Activated T-helper 1 cell treated with anti-CD3 and anti-CD28 coated beads, Interleukin-12 subunit alpha, Interleukin-12 subunit beta, Interleukin-2, Interleukin-4 antibody, amounts not matched to agents 30 ng/mL and 10 ng/mL and 1 ng/mL, durations not matched to agents 14 hours and 24 hours and 36 hours (primary cell): ENCODE measurements around the gene TECPR2. TPM values are rescaled to one million over a fixed set of nuclear protein-coding genes. Genes with fewer than 3 reads are reported as not detected.

Experiments
- DNase-seq: peaks from one replicate; pipeline ENCODE4 v3.0.0; 2021; ENCODE audit warnings: low spot score
- H3K27ac Mint-ChIP-seq: one replicate; pipeline ENCODE4 v1.8.0; 2021; ENCODE audit warnings: mild to moderate bottlenecking, mixed read lengths
- H3K27me3 Mint-ChIP-seq: one replicate; pipeline ENCODE4 v1.8.0; 2022; ENCODE audit warnings: mild to moderate bottlenecking, moderate library complexity, mixed read lengths; ENCODE audit not compliant: insufficient read depth
- H3K36me3 Mint-ChIP-seq: one replicate; pipeline ENCODE4 v1.8.0; 2021; ENCODE audit warnings: low read depth, mixed read lengths
- H3K4me1 Mint-ChIP-seq: one replicate; pipeline ENCODE4 v1.8.0; 2021; ENCODE audit warnings: low read depth, mixed read lengths
- H3K4me3 Mint-ChIP-seq: one replicate; pipeline ENCODE4 v1.8.0; 2021; ENCODE audit warnings: mild to moderate bottlenecking, moderate library complexity, mixed read lengths
- H3K9me3 Mint-ChIP-seq: one replicate; pipeline ENCODE4 v1.8.0; 2021; ENCODE audit warnings: mixed read lengths
- intact Hi-C: fragments of 100-400 bp; cut with micrococcal nuclease; formaldehyde crosslinking; loops from one replicate; pipeline ENCODE4 v1.15.1; 2024
- total RNA-seq: library from RNA; stranded (reverse); gene quantifications from 2 replicates; pipeline ENCODE4 v1.2.3, GENCODE V29; 2022

TECPR2 gene
- total RNA-seq, 1 donor from 2014 or later, result 10.1 TPM

- no peaks in the 10 kb centered on the region for H3K9me3 Mint-ChIP-seq
- intact Hi-C loops, result no loop called here
- H3K4me1 Mint-ChIP-seq, result peaks cover 8% of the 10 kb centered on the region
- no peaks in the 10 kb centered on the region for H3K27me3 Mint-ChIP-seq
- no peak overlapping the region for H3K27ac Mint-ChIP-seq
- DNase-seq, result no peak
- peaks cover 3% of the 10 kb centered on the region for H3K36me3 Mint-ChIP-seq
- no peak overlapping the region for H3K4me3 Mint-ChIP-seq
Measured at GRCh38 chr14:102495491-102496330, 133.0 kb downstream of the TECPR2 start.

DNA sequence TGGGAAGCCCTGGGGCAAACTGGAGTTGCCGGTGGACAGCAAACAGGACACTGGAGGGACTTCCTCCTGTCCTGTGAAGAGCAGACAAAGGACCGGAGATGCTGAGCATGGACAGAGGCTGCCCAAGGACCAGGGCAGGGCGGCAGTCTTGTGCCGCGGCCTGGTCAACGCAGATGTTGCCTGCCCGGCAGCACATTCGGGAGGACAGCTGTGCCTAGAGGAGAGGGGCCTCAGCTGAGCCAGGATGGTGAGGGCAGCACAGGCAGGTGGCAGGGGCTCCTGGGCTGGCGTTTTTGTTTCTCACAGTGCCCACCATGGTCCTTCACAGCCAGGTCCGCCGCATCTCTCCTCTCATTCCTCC, 133.6 kb downstream of the TECPR2 start:
- H3K9me3 Mint-ChIP-seq, result no peaks in the 10 kb centered on the region
- H3K4me3 Mint-ChIP-seq, result no peak overlapping the region
- H3K27ac Mint-ChIP-seq, result no peak overlapping the region

GRCh38 chr14:102496958-102497744, 134.4 kb downstream of the TECPR2 start:
- Mint-ChIP-seq H3K27me3 (no peaks in the 10 kb centered on the region), H3K36me3 (peaks cover 3% of the 10 kb centered on the region), H3K27ac (no peak overlapping the region), H3K4me3 (no peak overlapping the region), H3K4me1 (peaks cover 12% of the 10 kb centered on the region), H3K9me3 (no peaks in the 10 kb centered on the region)
- no peak for DNase-seq
- intact Hi-C loops, result no loop called here

More for the DNA sequence above, 133.6 kb downstream of the TECPR2 start:
- Mint-ChIP-seq H3K36me3 (peaks cover 3% of the 10 kb centered on the region), H3K4me1 (peaks cover 12% of the 10 kb centered on the region), H3K27me3 (no peaks in the 10 kb centered on the region)
- intact Hi-C loops, result no loop called here
- no peak for DNase-seq

GRCh38 chr14:102497998-102498677, 135.4 kb downstream of the TECPR2 start:
- peaks cover 12% of the 10 kb centered on the region for H3K4me1 Mint-ChIP-seq
- no peak for DNase-seq
- intact Hi-C loops, result no loop called here
- no peaks in the 10 kb centered on the region for H3K27me3 Mint-ChIP-seq
- no peak overlapping the region for H3K4me3 Mint-ChIP-seq
- peaks cover 3% of the 10 kb centered on the region for H3K36me3 Mint-ChIP-seq
- H3K9me3 Mint-ChIP-seq, result no peaks in the 10 kb centered on the region
- H3K27ac Mint-ChIP-seq, result no peak overlapping the region

DNA sequence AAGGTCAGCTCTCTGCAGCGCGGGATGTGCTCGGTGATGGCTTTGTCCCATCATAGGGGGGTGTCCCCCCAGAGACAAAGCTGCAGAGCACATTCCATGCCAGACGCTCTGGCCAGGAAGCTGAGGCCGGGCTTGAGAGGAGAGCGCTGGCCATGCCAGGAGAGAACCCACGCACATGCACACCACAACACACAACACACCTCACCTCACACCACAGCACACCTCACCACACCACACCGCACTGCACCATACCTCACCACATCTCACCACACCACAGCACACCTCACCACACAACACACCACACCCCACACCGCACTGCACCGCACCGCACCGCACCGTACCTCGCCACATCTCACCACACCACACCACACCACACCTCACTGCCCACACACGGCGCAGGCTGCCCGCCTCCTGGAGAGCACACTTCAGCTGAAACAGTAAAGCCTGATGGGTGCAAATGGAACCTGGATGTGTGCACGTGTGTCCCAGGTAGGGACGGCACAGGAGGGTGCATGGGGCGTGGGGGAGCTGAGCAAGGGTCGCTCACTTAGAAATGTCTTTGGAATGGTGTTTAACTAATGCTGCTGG, 136.0 kb downstream of the TECPR2 start:
- peaks cover 3% of the 10 kb centered on the region for H3K36me3 Mint-ChIP-seq
- intact Hi-C loops, result no loop called here
- H3K4me3 Mint-ChIP-seq, result no peak overlapping the region
- peaks cover 12% of the 10 kb centered on the region for H3K4me1 Mint-ChIP-seq
- no peak overlapping the region for H3K27ac Mint-ChIP-seq
- no peaks in the 10 kb centered on the region for H3K9me3 Mint-ChIP-seq
- no peaks in the 10 kb centered on the region for H3K27me3 Mint-ChIP-seq
- no peak for DNase-seq

DNA sequence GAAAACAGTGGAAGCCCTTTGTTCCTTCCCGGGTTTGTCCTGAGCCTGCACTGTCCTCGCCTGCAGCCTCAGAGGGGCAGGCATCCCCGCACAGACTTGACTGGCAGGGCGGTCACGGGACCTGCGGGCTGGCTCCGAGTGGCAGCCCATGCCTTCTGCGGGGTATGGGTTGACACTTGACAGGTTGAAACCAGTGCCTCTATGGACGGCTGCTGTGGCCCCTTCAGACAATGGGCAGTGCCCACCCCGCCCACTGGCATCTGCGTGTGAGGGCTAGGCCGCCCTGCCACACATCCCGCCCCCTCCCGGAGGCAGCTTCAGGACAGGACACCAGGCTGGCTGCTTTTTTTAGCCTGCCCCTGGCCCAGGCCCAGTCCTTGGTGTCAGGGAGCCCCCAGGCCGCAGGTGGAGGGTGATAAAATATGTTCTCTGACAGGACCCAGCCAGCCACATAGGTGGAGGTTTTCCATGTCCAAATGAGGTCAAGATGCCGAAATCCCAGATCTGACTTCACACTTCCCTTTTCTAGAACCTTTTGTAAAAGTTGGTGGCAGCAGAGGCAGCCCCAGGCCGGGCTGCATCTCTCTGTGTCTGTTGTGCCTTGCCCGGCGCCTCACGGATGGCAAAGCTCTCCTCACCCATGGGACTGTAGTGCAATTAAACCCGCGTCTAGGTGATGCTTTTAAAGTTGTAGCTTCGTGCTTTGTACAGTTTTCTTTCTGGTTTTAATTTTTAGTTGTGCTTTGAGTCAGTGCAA, 136.8 kb downstream of the TECPR2 start:
- H3K4me1 Mint-ChIP-seq, result peaks cover 12% of the 10 kb centered on the region
- H3K4me3 Mint-ChIP-seq, result no peak overlapping the region
- H3K9me3 Mint-ChIP-seq, result no peaks in the 10 kb centered on the region
- H3K36me3 Mint-ChIP-seq, result peaks cover 3% of the 10 kb centered on the region
- no peak for DNase-seq
- no peaks in the 10 kb centered on the region for H3K27me3 Mint-ChIP-seq
- H3K27ac Mint-ChIP-seq, result no peak overlapping the region
- intact Hi-C loops, result no loop called here

DNA sequence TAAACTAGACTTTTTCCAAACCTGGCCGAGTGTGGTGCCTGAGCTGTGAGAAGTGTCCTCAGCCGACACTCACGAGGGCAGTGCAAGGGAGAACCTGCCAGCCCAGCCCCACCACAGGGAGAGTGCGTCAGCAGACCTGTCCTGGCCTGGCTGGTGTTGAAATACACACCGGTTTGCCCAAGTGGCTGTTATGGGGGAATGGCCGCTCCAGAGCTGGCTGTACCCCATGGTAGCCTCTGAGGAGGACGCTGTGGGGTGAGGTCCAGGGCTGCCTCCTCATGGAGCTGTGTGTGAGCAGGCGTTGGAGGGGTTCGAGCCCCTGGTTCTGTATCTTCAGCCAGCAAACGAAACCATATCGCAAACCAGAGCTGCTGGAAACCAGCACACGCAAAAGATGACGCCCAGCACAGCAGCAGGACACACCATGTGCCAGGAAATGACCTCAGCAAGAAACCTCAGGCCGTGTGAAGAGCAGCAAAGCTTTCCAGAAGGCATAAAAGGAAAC, 137.5 kb downstream of the TECPR2 start:
- DNase-seq, result no peak
- intact Hi-C loops, result no loop called here
- peak overlapping the region; percentile 55 for H3K27ac Mint-ChIP-seq

GRCh38 chr14:102500713-102501112, 138.0 kb downstream of the TECPR2 start:
- H3K27me3 Mint-ChIP-seq, result no peaks in the 10 kb centered on the region
- intact Hi-C loops, result no loop called here
- H3K36me3 Mint-ChIP-seq, result peaks cover 3% of the 10 kb centered on the region
- no peak for DNase-seq
- H3K4me1 Mint-ChIP-seq, result peaks cover 12% of the 10 kb centered on the region
- H3K27ac Mint-ChIP-seq, result peak overlapping the region; percentile 55
- no peaks in the 10 kb centered on the region for H3K9me3 Mint-ChIP-seq
- H3K4me3 Mint-ChIP-seq, result no peak overlapping the region

More for the DNA sequence above, 137.5 kb downstream of the TECPR2 start:
- Mint-ChIP-seq H3K36me3 (peaks cover 3% of the 10 kb centered on the region), H3K4me1 (peaks cover 12% of the 10 kb centered on the region), H3K9me3 (no peaks in the 10 kb centered on the region), H3K4me3 (no peak overlapping the region), H3K27me3 (no peaks in the 10 kb centered on the region)

DNA sequence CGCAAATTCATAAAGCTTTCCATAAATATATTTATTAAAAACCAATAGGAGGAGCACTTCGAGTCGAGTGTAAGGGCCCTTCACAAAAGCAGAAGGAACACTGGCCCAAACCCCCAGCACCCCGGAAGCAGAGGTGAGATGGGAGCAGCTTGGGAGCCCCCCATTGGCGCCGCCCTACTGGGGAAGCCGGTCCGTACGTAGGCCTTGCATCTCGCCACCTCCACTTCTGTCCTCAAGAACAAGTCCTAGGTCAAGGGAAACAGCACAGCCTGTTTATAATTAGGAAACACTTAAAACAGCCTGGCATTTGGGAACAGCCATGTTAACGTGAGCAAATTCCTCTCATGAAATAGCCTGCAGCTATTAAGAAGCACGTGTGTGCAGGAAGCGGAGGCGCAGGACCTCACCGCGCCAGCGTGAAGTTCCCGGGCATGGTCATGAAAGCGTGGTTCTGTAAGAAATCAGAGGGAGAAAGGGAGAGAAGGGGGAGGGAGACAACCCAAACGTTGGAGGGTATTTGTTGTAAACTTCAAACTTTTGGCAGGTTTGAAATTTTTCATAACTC, 139.1 kb downstream of the TECPR2 start:
- H3K4me3 Mint-ChIP-seq, result no peak overlapping the region
- H3K9me3 Mint-ChIP-seq, result no peaks in the 10 kb centered on the region
- peaks cover 3% of the 10 kb centered on the region for H3K36me3 Mint-ChIP-seq
- H3K27ac Mint-ChIP-seq, result no peak overlapping the region
- no peaks in the 10 kb centered on the region for H3K27me3 Mint-ChIP-seq
- intact Hi-C loops, result no loop called here
- peaks cover 12% of the 10 kb centered on the region for H3K4me1 Mint-ChIP-seq
- no peak for DNase-seq

GRCh38 chr14:102502571-102502970, 139.8 kb downstream of the TECPR2 start:
- peaks cover 3% of the 10 kb centered on the region for H3K36me3 Mint-ChIP-seq
- H3K27me3 Mint-ChIP-seq, result no peaks in the 10 kb centered on the region
- no peak for DNase-seq
- intact Hi-C loops, result no loop called here
- peaks cover 12% of the 10 kb centered on the region for H3K4me1 Mint-ChIP-seq
- H3K4me3 Mint-ChIP-seq, result no peak overlapping the region
- no peak overlapping the region for H3K27ac Mint-ChIP-seq
- no peaks in the 10 kb centered on the region for H3K9me3 Mint-ChIP-seq

DNA sequence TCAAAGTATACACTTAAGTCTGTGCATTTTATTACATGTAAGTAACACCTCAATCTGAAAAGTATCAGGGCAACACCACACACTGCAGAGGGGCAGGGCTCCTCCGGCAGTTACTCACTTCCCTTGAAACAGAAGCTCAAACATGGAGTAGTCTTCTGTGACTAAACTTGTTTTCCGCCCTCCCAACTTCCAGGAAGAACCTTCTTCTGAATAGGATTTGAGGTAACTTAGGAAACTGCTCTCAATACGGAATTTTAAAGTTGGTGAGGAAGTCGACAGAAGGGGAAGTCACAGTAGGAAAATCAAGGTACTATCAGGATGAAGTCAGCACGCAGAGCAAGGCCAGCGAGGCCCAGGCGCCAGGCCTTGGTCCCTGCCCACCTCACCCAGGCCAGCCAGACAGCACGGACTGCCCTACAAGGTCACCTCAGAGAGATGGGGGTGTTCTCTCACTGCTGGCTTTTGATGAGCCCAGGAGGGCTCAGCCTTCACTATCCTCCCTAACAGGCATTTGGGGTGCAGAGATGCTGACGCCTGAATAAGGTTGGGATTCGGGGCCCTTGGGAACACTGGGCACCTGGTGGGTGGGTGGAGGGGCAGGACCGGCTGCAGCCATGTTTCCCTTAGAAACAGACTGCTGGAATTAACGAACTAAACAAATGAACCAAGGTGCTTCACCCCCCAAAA, 141.0 kb downstream of the TECPR2 start:
- H3K4me3 Mint-ChIP-seq, result no peak overlapping the region
- peaks cover 3% of the 10 kb centered on the region for H3K36me3 Mint-ChIP-seq
- H3K9me3 Mint-ChIP-seq, result no peaks in the 10 kb centered on the region
- no peak for DNase-seq
- intact Hi-C loops, result no loop called here
- H3K27me3 Mint-ChIP-seq, result no peaks in the 10 kb centered on the region
- peaks cover 17% of the 10 kb centered on the region for H3K4me1 Mint-ChIP-seq
- no peak overlapping the region for H3K27ac Mint-ChIP-seq
